ENCODE data around the gene GPAT3. TPM values are rescaled to one million over a fixed set of nuclear protein-coding genes. Genes with fewer than 3 reads are reported as not detected.
"Not testable (repeated sequence)": the region's sequence is repeated elsewhere in the genome, so short reads cannot be mapped to it uniquely, and the experiment has no call there.

Gene GPAT3
- total and polyA plus RNA-seq, 11 donors: 21.3 to 64.5 (median 38.8) TPM

GRCh38 chr4:83617371-83618035, 81.6 kb downstream of the GPAT3 start:
- Histone ChIP-seq H3K4me3 (no peak overlapping the region), H3K27me3 (no peaks in the 10 kb centered on the region), H3K27ac (peak overlapping the region in 11 of 12 donors; percentile 63 to 96 (median 87)), H3K4me1 (peaks cover 0 to 35% (median 11%) of the 10 kb centered on the region in 12 donors), H3K9me3 (peaks cover 0 to 38% (median 29%) of the 10 kb centered on the region in 12 donors), H3K36me3 (no peaks in the 10 kb centered on the region)
- TF ChIP-seq POLR2A (IDR thresholded peaks at IDR 0.05) (no peak), CTCF (IDR thresholded peaks at IDR 0.05) (no peak)
- no peak for DNase-seq
- 43 to 52% (median 47%) methylated on average over 6 of the region's 6 CpGs for WGBS, 4 donors
- intact Hi-C loops (cut with DNase I): loop anchor here in 1 of 10 donors (5.0 kb wide), 1 partner anchor 80 kb away; the partner anchor contains the start of gene GPAT3
- peak in 2 of 4 donors; percentile 32 to 41 for ATAC-seq

- 11 to 19% (median 11%) methylated on average over 4 of the region's 4 CpGs for WGBS, 4 donors
- peaks cover 0 to 35% (median 11%) of the 10 kb centered on the region in 12 donors for H3K4me1 ChIP-seq
- no peaks in the 10 kb centered on the region for H3K36me3 ChIP-seq
- DNase-seq (peak in 4 of 5 donors; percentile 57 to 72 (median 66)), ATAC-seq (peak; percentile 95 to 98 (median 96))
- peak overlapping the region; percentile 63 to 96 (median 86) for H3K27ac ChIP-seq
- H3K9me3 ChIP-seq: peaks cover 0 to 33% (median 25%) of the 10 kb centered on the region in 12 donors
- TF ChIP-seq POLR2A (IDR thresholded peaks at IDR 0.05): peak in 1 of 2 donors; percentile 24
- no peak for TF ChIP-seq CTCF (IDR thresholded peaks at IDR 0.05)
- intact Hi-C loops (cut with DNase I): loop anchor here in 1 of 10 donors (5.0 kb wide), 1 partner anchor 81 kb away; the partner anchor contains the start of gene GPAT3
- no peak overlapping the region for H3K4me3 ChIP-seq
- no peaks in the 10 kb centered on the region for H3K27me3 ChIP-seq
Measured at GRCh38 chr4:83618431-83618830, 82.5 kb downstream of the GPAT3 start.

GRCh38 chr4:83618991-83619645, 83.2 kb downstream of the GPAT3 start:
- peak in 2 of 5 donors; percentile 28 to 30 for DNase-seq
- H3K4me1 ChIP-seq: peaks cover 0 to 35% (median 11%) of the 10 kb centered on the region in 12 donors
- H3K4me3 ChIP-seq: no peak overlapping the region
- 50 to 57% (median 52%) methylated on average over 4 of the region's 4 CpGs for WGBS, 4 donors
- no peaks in the 10 kb centered on the region for H3K36me3 ChIP-seq
- intact Hi-C loops (cut with DNase I): loop anchor here in 1 of 10 donors (5.0 kb wide), 1 partner anchor 82 kb away; the partner anchor contains the start of gene GPAT3
- peaks cover 0 to 26% (median 19%) of the 10 kb centered on the region in 12 donors for H3K9me3 ChIP-seq
- peak; percentile 19 to 61 (median 52) for ATAC-seq
- peak overlapping the region; percentile 63 to 96 (median 86) for H3K27ac ChIP-seq
- H3K27me3 ChIP-seq: no peaks in the 10 kb centered on the region
- TF ChIP-seq CTCF (IDR thresholded peaks at IDR 0.05): no peak
- TF ChIP-seq POLR2A (IDR thresholded peaks at IDR 0.05): no peak

- 85 to 96% (median 94%) methylated on average over 1 of the region's 1 CpG for WGBS, 4 donors
- not testable (repeated sequence) for H3K27ac ChIP-seq, H3K4me3 ChIP-seq, DNase-seq, H3K36me3 ChIP-seq, H3K27me3 ChIP-seq, ATAC-seq
- H3K9me3 ChIP-seq: peaks cover 0 to 20% (median 13%) of the 10 kb centered on the region in 12 donors
- H3K4me1 ChIP-seq: peaks cover 0 to 50% (median 20%) of the 10 kb centered on the region in 12 donors
- intact Hi-C loops (cut with DNase I): loop anchor here in 2 of 10 donors (10.0 kb wide), 1 partner anchor 87 kb away; the partner anchor contains the start of gene GPAT3 (in 2 of the 2)
Measured at GRCh38 chr4:83622127-83622526, 86.2 kb downstream of the GPAT3 start.

Measured in heart left ventricle (tissue), 16 donors.